Measurements from ENCODE around the gene PEAK1.

The PEAK1 gene

GRCh38 chr15:77457905-77458265, 38.0 kb upstream of the PEAK1 start:
- H3K4me3 ChIP-seq (replicated peaks; ENCODE audit: low read depth, low read length) = no peak overlapping the region
- TF ChIP-seq CTCF (IDR thresholded peaks at IDR 0.05; ENCODE audit: low read depth, low read length, missing control alignments) = no peak
- no peak for DNase-seq (ENCODE audit: extremely low read depth, low read depth)

GRCh38 chr15:77457191-77457904, 37.4 kb upstream of the PEAK1 start:
- H3K4me3 ChIP-seq (replicated peaks; ENCODE audit: low read depth, low read length) = no peak overlapping the region
- no peak for DNase-seq (ENCODE audit: extremely low read depth, low read depth)
- TF ChIP-seq CTCF (IDR thresholded peaks at IDR 0.05; ENCODE audit: low read depth, low read length, missing control alignments) = no peak

GRCh38 chr15:77456746-77457145, 36.8 kb upstream of the PEAK1 start:
- TF ChIP-seq CTCF (IDR thresholded peaks at IDR 0.05; ENCODE audit: low read depth, low read length, missing control alignments) = no peak
- DNase-seq (ENCODE audit: extremely low read depth, low read depth) = no peak
- no peak overlapping the region for H3K4me3 ChIP-seq (replicated peaks; ENCODE audit: low read depth, low read length)

- no peak for TF ChIP-seq CTCF (IDR thresholded peaks at IDR 0.05; ENCODE audit: low read depth, low read length, missing control alignments)
Measured at GRCh38 chr15:77455696-77456321, 35.9 kb upstream of the PEAK1 start.

GRCh38 chr15:77454951-77455350, 35.0 kb upstream of the PEAK1 start:
- no peak for DNase-seq (ENCODE audit: extremely low read depth, low read depth)
- no peak overlapping the region for H3K4me3 ChIP-seq (replicated peaks; ENCODE audit: low read depth, low read length)
- TF ChIP-seq CTCF (IDR thresholded peaks at IDR 0.05; ENCODE audit: low read depth, low read length, missing control alignments) = no peak

More at GRCh38 chr15:77455696-77456321, 35.9 kb upstream of the PEAK1 start:
- peak; percentile 91 for DNase-seq (ENCODE audit: extremely low read depth, low read depth)
- H3K4me3 ChIP-seq (replicated peaks; ENCODE audit: low read depth, low read length) = no peak overlapping the region

GRCh38 chr15:77454265-77454664, 34.4 kb upstream of the PEAK1 start:
- no peak for TF ChIP-seq CTCF (IDR thresholded peaks at IDR 0.05; ENCODE audit: low read depth, low read length, missing control alignments)
- H3K4me3 ChIP-seq (replicated peaks; ENCODE audit: low read depth, low read length) = no peak overlapping the region
- no peak for DNase-seq (ENCODE audit: extremely low read depth, low read depth)

Data from HFF-Myc (cell line).